Left lung (tissue), 10 donors: Measurements from ENCODE around the gene DMRTA2. TPM values are rescaled to one million over a fixed set of nuclear protein-coding genes. Genes with fewer than 3 reads are reported as not detected.
A peak's percentile ranks its signal among the peaks of the same experiment; 100 is the strongest.

Experiments
- ATAC-seq: fragments of 200-7000 bp; cut with Tn5 transposase; one replicate; pipeline ENCODE4 v1.9.1; 2020; ENCODE audit warnings: moderate library complexity
- DNase-seq, 4 donors: peaks; one replicate each; pipeline ENCODE4 v3.0.0-alpha.2; 2013 to 2020
- H3K27ac ChIP-seq, 2 donors: fragments of 200-600 bp; sonication (generic) in 1 of 2; one replicate each; pipeline versions ENCODE4 v1.5.0 to v1.8.0; 2020 to 2021
- H3K27me3 ChIP-seq, 2 donors: fragments of 200-600 bp; sonication (generic) in 1 of 2; one replicate each; pipeline versions ENCODE4 v1.5.0 to v1.8.0; 2020 to 2021
- H3K36me3 ChIP-seq, 2 donors: fragments of 200-600 bp; sonication (generic) in 1 of 2; one replicate each; pipeline versions ENCODE4 v1.5.0 to v1.8.0; 2020 to 2021
- H3K4me1 ChIP-seq, 2 donors: fragments of 200-600 bp; one replicate each; pipeline ENCODE4 v1.8.0; 2021
- H3K4me3 ChIP-seq, 2 donors: fragments of 200-600 bp; sonication (generic) in 1 of 2; one replicate each; pipeline versions ENCODE4 v1.5.0 to v1.8.0; 2020 to 2021; ENCODE audit warnings: mild to moderate bottlenecking in 1 of 2
- H3K9me3 ChIP-seq, 2 donors: fragments of 200-600 bp; sonication (generic) in 1 of 2; one replicate each; pipeline versions ENCODE4 v1.5.0 to v1.8.0; 2020 to 2021
- CTCF ChIP-seq, 2 donors: fragments of 200-600 bp; sonication (generic) in 1 of 2; IDR thresholded peaks; one replicate each; pipeline versions ENCODE4 v1.5.0 to v1.8.0; 2021; ENCODE audit warnings: antibody characterized with exemption in 2 of 2
- intact Hi-C, 2 donors: fragments of 100-400 bp; cut with DNase I; formaldehyde crosslinking; loops; one replicate each; pipeline versions ENCODE4 v1.11.2 to v1.14.2; 2022
- polyA plus RNA-seq, 6 donors: library from polyadenylated mRNA; unstranded; fragments of 120-200 nt; gene quantifications; one replicate each; pipeline ENCODE4 v1.2.1, GENCODE V29; 2013; ENCODE audit not compliant: insufficient read length in 6 of 6
- total RNA-seq, 2 donors: library from RNA; stranded (reverse); fragmentation: NEBNext Ultra II Directional; extraction: Animal tissue kit (Norgen Biotek cat#: 25700); gene quantifications; one replicate each; pipeline ENCODE4 v1.2.1, GENCODE V29; 2021
- donor health status: DM: no; HTN: yes; CAD: no.
- donor health status: DM: no; HTN: no; CAD: no.

The DMRTA2 gene
- total and polyA plus RNA-seq, 8 donors: 0.05 to 0.06 TPM; not detected in 6

- Histone ChIP-seq H3K9me3 (no peaks in the 10 kb centered on the region), H3K27ac (no peak overlapping the region), H3K27me3 (peaks cover 100% of the 10 kb centered on the region in 2 donors), H3K4me3 (peak overlapping the region in 1 of 2 donors; percentile 26), H3K4me1 (peaks cover 11 to 66% of the 10 kb centered on the region in 2 donors), H3K36me3 (no peaks in the 10 kb centered on the region)
- no peak for TF ChIP-seq CTCF (IDR thresholded peaks at IDR 0.05)
- no peak for DNase-seq
- intact Hi-C loops: no loop called here
- ATAC-seq: no peak
Observed at GRCh38 chr1:50424045-50424883, 1.0 kb upstream of the DMRTA2 start.

- Histone ChIP-seq H3K27ac (no peak overlapping the region), H3K4me1 (peaks cover 12 to 72% of the 10 kb centered on the region in 2 donors), H3K36me3 (no peaks in the 10 kb centered on the region), H3K9me3 (no peaks in the 10 kb centered on the region), H3K4me3 (peak overlapping the region in 1 of 2 donors; percentile 26), H3K27me3 (peaks cover 99 to 100% of the 10 kb centered on the region in 2 donors)
- DNase-seq (peak in 1 of 4 donors; percentile 79), ATAC-seq (peak; percentile 43)
- no peak for TF ChIP-seq CTCF (IDR thresholded peaks at IDR 0.05)
- intact Hi-C loops: no loop called here
Observed at GRCh38 chr1:50423670-50424000, 392 bp upstream of the DMRTA2 start.

- intact Hi-C loops: no loop called here
- peaks cover 99 to 100% of the 10 kb centered on the region in 2 donors for H3K27me3 ChIP-seq
- H3K27ac ChIP-seq: no peak overlapping the region
- no peak overlapping the region for H3K4me3 ChIP-seq
- H3K9me3 ChIP-seq: no peaks in the 10 kb centered on the region
- ATAC-seq: no peak
- H3K4me1 ChIP-seq: peaks cover 16 to 76% of the 10 kb centered on the region in 2 donors
- no peaks in the 10 kb centered on the region for H3K36me3 ChIP-seq
- no peak for TF ChIP-seq CTCF (IDR thresholded peaks at IDR 0.05)
- no peak for DNase-seq
Observed at GRCh38 chr1:50422675-50422945, 633 bp downstream of the DMRTA2 start.

- peaks cover 99 to 100% of the 10 kb centered on the region in 2 donors for H3K27me3 ChIP-seq
- peaks cover 16 to 72% of the 10 kb centered on the region in 2 donors for H3K4me1 ChIP-seq
- TF ChIP-seq CTCF (IDR thresholded peaks at IDR 0.05): no peak
- no peak for DNase-seq
- intact Hi-C loops: no loop called here
- H3K9me3 ChIP-seq: no peaks in the 10 kb centered on the region
- no peaks in the 10 kb centered on the region for H3K36me3 ChIP-seq
- no peak overlapping the region for H3K27ac ChIP-seq
- no peak for ATAC-seq
- no peak overlapping the region for H3K4me3 ChIP-seq
Observed at GRCh38 chr1:50421768-50422674, 1.2 kb downstream of the DMRTA2 start.

GRCh38 chr1:50421366-50421748 lies 1.9 kb downstream of the DMRTA2 start:
- ATAC-seq (no peak), DNase-seq (no peak)
- H3K36me3 ChIP-seq: no peaks in the 10 kb centered on the region
- no peak for TF ChIP-seq CTCF (IDR thresholded peaks at IDR 0.05)
- H3K4me3 ChIP-seq: no peak overlapping the region
- no peak overlapping the region for H3K27ac ChIP-seq
- H3K4me1 ChIP-seq: peaks cover 16 to 78% of the 10 kb centered on the region in 2 donors
- peaks cover 99 to 100% of the 10 kb centered on the region in 2 donors for H3K27me3 ChIP-seq
- intact Hi-C loops: no loop called here
- no peaks in the 10 kb centered on the region for H3K9me3 ChIP-seq
